ENCODE data around the gene PTPRN2. TPM values are rescaled to one million over a fixed set of nuclear protein-coding genes. Genes with fewer than 3 reads are reported as not detected.

The PTPRN2 gene
- total RNA-seq, 1 experiment from 2014 or later, result 2.1 TPM

- H3K36me3 ChIP-seq (ENCODE audit: control insufficient read depth in 1 of 2, insufficient read depth in 2 of 2, low read length in 2 of 2), result no peaks in the 10 kb centered on the region
- ATAC-seq, result no peak
- POLR2A ChIA-PET, result no interaction called here
- H3K79me2 ChIP-seq (ENCODE audit: insufficient read depth, low read length), result no peaks in the 10 kb centered on the region
- no peaks in the 10 kb centered on the region for H4K20me1 ChIP-seq (ENCODE audit: insufficient read depth)
- no peak overlapping the region for H2AFZ ChIP-seq (ENCODE audit: low read depth, low read length, poor library complexity, severe bottlenecking)
- H3K27ac ChIP-seq (ENCODE audit: low read depth, low read length), result no peak overlapping the region
- H3K4me2 ChIP-seq (ENCODE audit: low read length), result no peak overlapping the region
- no peaks in the 10 kb centered on the region for H3K9me2 ChIP-seq (ENCODE audit: insufficient read depth)
- H3K9me3 ChIP-seq (ENCODE audit: control insufficient read depth in 1 of 2, insufficient read depth in 1 of 2, low read depth in 1 of 2, low read length in 2 of 2), result no peaks in the 10 kb centered on the region
- H3K9ac ChIP-seq (ENCODE audit: low read length), result no peak overlapping the region
- RAD21 ChIA-PET (ENCODE audit: low non-redundant PET in 1 of 2, low total read pairs in 2 of 2, uncharacterized antibody in 2 of 2, unreplicated experiment in 2 of 2), result no interaction called here
- no peaks in the 10 kb centered on the region for H3K4me1 ChIP-seq (ENCODE audit: control insufficient read depth in 1 of 2, insufficient read depth in 2 of 2, low read length in 2 of 2)
- no TSS peak for BruUV-seq (replicated peaks)
- CTCF ChIA-PET, result no interaction called here
- no peak overlapping the region for H3K4me3 ChIP-seq (replicated peaks in 1 of 2; ENCODE audit: low read depth in 1 of 2, low read length in 2 of 2)
- intact Hi-C loops (cut with micrococcal nuclease), result no loop called here
- DNase-seq (ENCODE audit: low read depth, low spot score), result no peak
- TF ChIP-seq ZNF274 (IDR thresholded peaks at IDR 0.05; ENCODE audit: low read depth, low read length), result no peak
- no peak for TF ChIP-seq EZH2phosphoT487 (IDR thresholded peaks at IDR 0.05; ENCODE audit: borderline replicate concordance)
- TF ChIP-seq SRF (IDR thresholded peaks at IDR 0.05; ENCODE audit: low read depth), result no peak
- TF ChIP-seq ELF1 (IDR thresholded peaks at IDR 0.05; ENCODE audit: borderline replicate concordance, low read depth), result no peak
- TF ChIP-seq SP1 (IDR thresholded peaks at IDR 0.05; ENCODE audit: low read depth), result no peak
- no peak for TF ChIP-seq ATF3 (IDR thresholded peaks at IDR 0.05)
- TF ChIP-seq POLR2A (IDR thresholded peaks at IDR 0.05; ENCODE audit: borderline replicate concordance, extremely low read depth, insufficient read depth, insufficient read length), result no peak
- TF ChIP-seq FOSL1 (IDR thresholded peaks at IDR 0.05; ENCODE audit: low read depth), result no peak
- H3K27me3 ChIP-seq (ENCODE audit: insufficient read depth, low read length), result no peaks in the 10 kb centered on the region
Observed at GRCh38 chr7:158449942-158450341, 137.7 kb downstream of the PTPRN2 start.

GRCh38 chr7:158449266-158449665 lies 138.4 kb downstream of the PTPRN2 start:
- intact Hi-C loops (cut with micrococcal nuclease), result no loop called here
- no peak for ATAC-seq
- no peak for DNase-seq (ENCODE audit: low read depth, low spot score)
- Histone ChIP-seq H3K27ac (ENCODE audit: low read depth, low read length) (no peak overlapping the region), H3K4me1 (ENCODE audit: control insufficient read depth in 1 of 2, insufficient read depth in 2 of 2, low read length in 2 of 2) (no peaks in the 10 kb centered on the region), H3K9me3 (ENCODE audit: control insufficient read depth in 1 of 2, insufficient read depth in 1 of 2, low read depth in 1 of 2, low read length in 2 of 2) (no peaks in the 10 kb centered on the region), H3K27me3 (ENCODE audit: insufficient read depth, low read length) (no peaks in the 10 kb centered on the region), H3K4me2 (ENCODE audit: low read length) (no peak overlapping the region), H3K79me2 (ENCODE audit: insufficient read depth, low read length) (no peaks in the 10 kb centered on the region), H3K9ac (ENCODE audit: low read length) (no peak overlapping the region), H4K20me1 (ENCODE audit: insufficient read depth) (no peaks in the 10 kb centered on the region), H3K36me3 (ENCODE audit: control insufficient read depth in 1 of 2, insufficient read depth in 2 of 2, low read length in 2 of 2) (no peaks in the 10 kb centered on the region), H3K4me3 (replicated peaks in 1 of 2; ENCODE audit: low read depth in 1 of 2, low read length in 2 of 2) (no peak overlapping the region), H3K9me2 (ENCODE audit: insufficient read depth) (no peaks in the 10 kb centered on the region), H2AFZ (ENCODE audit: low read depth, low read length, poor library complexity, severe bottlenecking) (no peak overlapping the region)
- BruUV-seq (replicated peaks), result no TSS peak
- POLR2A ChIA-PET, result no interaction called here
- RAD21 ChIA-PET (ENCODE audit: low non-redundant PET in 1 of 2, low total read pairs in 2 of 2, uncharacterized antibody in 2 of 2, unreplicated experiment in 2 of 2), result no interaction called here
- CTCF ChIA-PET, result no interaction called here
- TF ChIP-seq YY1 (IDR thresholded peaks at IDR 0.05; ENCODE audit: extremely low read depth, insufficient replicate concordance, low read depth, low read length) (no peak), ZNF274 (IDR thresholded peaks at IDR 0.05; ENCODE audit: low read depth, low read length) (no peak), ZBTB33 (IDR thresholded peaks at IDR 0.05; ENCODE audit: extremely low read depth, insufficient replicate concordance, low read length) (no peak), ZFX (IDR thresholded peaks at IDR 0.05) (no peak), SP1 (IDR thresholded peaks at IDR 0.05; ENCODE audit: low read depth) (no peak), POLR2AphosphoS5 (IDR thresholded peaks at IDR 0.05; ENCODE audit: low read depth, low read length) (no peak), MAX (IDR thresholded peaks at IDR 0.05) (no peak), JUND (IDR thresholded peaks at IDR 0.05) (no peak), CBX3 (IDR thresholded peaks at IDR 0.05; ENCODE audit: low read depth) (no peak), POLR2A (IDR thresholded peaks at IDR 0.05; ENCODE audit: borderline replicate concordance, extremely low read depth, insufficient read depth, insufficient read length) (no peak), SRF (IDR thresholded peaks at IDR 0.05; ENCODE audit: low read depth) (no peak), SIN3A (IDR thresholded peaks at IDR 0.05; ENCODE audit: low read depth) (no peak), CTCF (IDR thresholded peaks at IDR 0.05 in 2 of 3, conservative IDR thresholded peaks at IDR 0.05 in 1 of 3; ENCODE audit: borderline replicate concordance in 1 of 3, insufficient read depth in 1 of 3, low read depth in 2 of 3, low read length in 2 of 3) (no peak), CEBPB (IDR thresholded peaks at IDR 0.05; ENCODE audit: low read depth) (no peak), EGR1 (IDR thresholded peaks at IDR 0.05; ENCODE audit: low read depth) (no peak), ELF1 (IDR thresholded peaks at IDR 0.05; ENCODE audit: borderline replicate concordance, low read depth) (no peak)
